DMS153 (cell line): ENCODE measurements around the gene LMX1A.

ENCODE experiments used
- DNase-seq: peaks from one replicate; lab custom pipeline; 2025; lab: John Stamatoyannopoulos, UW

Gene LMX1A

DNA sequence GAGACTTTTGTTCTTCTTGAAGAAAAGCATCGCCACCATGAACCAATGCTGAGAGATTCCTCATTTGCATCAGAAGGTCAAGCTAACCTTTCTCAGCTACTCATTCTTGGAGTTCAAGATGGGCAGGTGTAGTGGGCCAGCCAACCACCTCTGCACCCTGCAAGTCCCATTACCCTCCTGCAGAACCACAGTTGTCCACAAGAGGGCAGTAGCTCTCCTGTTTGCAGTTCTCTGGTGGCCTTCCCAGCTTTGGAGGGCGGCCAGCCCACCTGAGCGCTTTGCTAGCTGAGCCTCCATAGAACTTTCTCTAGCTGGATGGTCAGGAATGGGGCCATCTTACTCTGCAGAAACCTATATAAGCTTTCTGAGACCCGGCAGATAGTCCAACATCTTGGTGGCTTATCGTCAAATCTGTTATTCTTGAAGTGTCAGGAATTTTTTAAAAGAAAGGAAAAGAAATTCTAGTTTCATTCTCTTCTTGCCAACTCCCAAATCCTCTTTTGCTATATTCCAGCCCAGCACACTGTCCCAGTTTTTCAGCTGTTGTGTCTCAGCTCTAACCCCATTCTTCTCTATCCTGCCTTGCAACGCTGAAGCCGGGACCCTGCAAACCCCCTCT, 11.0 kb upstream of the LMX1A start:
- peak; percentile 40 for DNase-seq

- no peak for DNase-seq
Observed at GRCh38 chr1:165365341-165365740, 8.8 kb upstream of the LMX1A start.

- DNase-seq, result peak; percentile 60
Observed at GRCh38 chr1:165364568-165365133, 8.1 kb upstream of the LMX1A start.

GRCh38 chr1:165356876-165357275, 361 bp upstream of the LMX1A start:
- DNase-seq, result no peak

- DNase-seq, result no peak
Observed at GRCh38 chr1:165355139-165355976, 1.2 kb downstream of the LMX1A start.

DNA sequence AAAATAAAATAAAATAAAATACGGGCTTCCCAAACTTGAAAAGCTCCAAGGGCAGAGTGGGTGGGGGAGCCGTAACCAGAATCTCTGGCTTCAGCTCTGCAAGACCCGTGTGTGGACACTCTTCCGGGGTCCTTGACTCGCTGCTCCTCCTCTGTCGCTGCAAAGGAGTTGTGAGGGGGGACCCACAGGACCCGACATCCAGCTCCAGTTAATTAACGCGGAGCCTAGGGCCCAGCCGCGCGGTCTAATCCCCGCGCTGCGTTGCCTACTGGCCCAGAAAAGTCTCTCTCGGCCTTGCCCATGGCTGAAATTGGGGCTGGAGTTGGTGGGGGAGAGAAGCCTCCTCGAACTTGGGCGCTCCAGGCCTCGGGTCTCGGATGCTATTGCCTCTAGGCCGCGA, 1.8 kb downstream of the LMX1A start:
- DNase-seq, result no peak

DNA sequence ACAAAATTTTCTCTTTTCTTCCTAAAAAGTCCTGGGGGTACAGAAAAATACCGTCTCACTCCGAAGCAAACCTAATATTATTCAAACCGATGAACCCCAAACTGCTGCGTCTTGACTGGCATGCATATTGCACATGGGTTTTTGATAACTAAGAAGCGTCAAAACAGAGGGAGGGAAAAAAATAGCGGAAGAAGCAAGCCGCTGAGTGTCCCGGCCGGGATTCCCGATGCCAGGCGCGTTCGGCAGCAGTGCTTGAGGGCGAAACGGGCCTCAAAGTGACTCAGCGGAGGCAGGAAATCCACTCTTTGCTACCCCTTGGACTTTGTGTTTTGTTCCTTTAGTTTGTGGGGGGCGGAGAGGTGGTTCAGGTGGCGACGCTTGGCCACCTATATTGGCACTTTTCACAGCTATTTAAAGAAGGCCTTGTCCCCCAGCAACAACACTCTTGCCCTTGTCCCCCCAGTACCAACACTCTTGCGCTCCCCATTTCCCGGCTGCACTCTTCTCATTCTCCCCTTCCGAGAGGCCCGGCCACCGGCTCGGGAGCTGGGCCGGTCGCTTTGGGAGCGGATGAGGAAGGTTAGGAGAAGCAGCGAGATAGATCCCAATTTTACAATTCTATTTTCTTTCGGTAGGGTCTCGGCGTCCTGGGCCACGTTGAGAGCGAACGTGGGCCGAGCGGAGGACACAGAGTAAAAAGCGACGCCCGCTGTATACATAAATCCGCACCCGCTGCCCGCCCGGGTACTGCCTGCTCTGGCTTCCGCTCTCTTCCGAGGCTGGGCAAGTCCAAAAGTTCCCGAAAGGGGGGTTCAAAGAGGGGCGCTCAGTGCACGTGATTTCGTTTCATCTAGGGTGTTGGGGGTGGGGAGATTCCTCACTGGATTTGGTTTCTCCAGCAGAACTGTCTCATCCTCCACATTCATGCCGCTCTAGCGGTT, 2.5 kb downstream of the LMX1A start:
- no peak for DNase-seq

DNA sequence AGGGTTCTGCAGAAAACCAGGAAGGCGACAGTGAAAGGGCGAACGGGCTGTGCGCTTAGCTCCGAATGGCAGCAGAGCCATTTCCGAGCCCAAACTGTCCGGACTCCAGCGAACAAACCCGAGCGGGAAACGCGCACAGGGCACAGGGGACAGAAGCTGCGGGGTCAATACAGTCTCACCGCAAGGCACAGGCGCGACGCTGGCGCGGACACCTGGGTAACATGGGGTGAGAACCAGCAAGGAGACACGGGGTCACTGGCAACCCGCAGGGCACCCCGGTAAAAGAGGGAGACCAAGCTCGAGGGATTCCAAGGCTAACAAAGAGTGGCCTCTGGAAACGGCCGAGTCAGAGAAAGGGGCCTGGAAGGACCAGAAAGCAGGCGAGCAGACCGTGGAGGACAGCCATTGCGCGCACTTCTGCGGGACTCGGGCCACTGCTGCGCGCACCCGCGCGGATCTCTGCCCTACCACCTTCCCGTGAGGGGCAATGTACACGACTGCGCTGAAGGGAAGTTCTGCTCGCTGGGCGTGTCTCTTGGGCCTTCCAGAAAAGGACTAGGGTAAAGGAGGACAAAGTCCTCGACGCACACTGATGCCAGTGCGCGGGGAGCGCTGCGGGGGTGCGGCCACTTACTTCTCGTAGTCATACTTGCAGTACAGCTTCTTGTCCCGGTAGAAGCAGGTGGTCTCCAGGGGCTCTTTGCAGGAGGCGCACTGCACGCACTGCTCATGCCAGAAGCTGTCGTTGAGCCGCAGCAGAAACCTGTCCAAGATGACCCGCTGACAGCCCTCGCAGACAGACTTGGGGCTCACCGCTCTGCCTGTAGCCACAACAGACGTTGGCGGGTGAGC, 3.8 kb downstream of the LMX1A start:
- DNase-seq, result no peak

DNA sequence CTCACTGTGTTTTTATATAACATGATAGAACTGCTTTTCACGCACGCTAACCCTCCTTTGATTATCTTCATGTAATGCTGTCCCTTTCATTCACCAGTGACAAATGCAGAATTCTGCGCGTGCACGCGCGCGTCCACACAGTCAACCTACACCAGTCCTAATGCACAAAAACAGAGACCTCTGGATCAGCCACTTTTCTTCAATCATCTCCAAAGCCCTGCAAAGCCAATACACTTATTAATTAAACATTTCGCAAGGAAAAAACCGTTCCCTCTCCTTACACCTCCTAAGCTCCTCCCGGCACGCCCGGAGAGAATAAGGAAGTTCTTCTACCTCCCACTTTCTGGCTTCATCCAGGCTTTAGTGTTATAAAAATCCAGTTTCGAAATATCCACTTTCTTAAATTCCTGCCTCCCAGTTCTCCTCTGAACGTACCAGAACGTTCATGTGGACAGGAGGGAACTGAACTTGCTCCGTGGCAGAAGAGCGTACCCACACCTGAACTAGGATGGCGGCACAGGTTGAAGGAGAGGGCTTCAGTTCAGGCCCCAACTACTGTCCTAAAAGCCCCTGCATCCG, 4.6 kb downstream of the LMX1A start:
- DNase-seq, result no peak

GRCh38 chr1:165350840-165351239, 5.7 kb downstream of the LMX1A start:
- DNase-seq, result no peak

- DNase-seq, result no peak
Observed at GRCh38 chr1:165345502-165345901, 11.0 kb downstream of the LMX1A start.

DNA sequence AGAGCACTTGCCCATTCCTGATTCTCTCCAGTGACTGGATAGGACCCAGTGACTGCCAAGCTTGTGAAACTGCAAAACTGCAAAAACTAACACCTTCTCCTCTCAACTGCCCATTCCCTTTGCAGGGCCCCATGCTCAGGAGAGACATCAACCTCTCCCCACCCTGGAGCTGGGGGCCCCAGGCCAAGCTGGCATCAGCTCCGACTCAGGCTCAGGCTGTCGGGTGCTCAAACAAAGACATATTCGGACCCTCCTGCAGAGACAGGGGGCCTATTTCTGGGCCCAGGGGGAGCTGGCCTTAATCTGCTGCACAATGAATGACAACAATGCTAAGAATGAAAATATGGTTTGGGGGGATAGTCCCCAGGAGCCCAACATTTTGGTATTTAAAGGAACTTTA, 11.8 kb downstream of the LMX1A start:
- DNase-seq, result no peak

DNA sequence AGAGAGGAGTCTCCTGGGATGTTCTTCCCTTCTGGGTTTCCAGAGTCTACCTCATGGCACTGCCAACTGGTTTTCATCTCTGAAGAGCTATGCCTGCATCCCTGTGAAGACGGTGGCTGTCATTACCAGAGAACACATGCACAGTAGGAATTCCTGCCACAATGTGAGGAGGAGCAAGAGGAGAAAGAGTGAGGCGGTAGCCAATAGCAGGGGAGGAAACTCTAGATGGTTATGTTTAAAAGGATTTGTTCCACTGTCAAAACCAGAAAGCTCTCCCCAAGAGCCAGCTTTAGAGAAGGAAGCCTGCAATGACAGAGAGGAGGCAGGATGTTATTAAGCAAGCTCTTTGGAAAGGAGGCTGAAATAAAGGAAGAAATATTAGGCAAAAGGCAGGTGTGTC, 12.3 kb downstream of the LMX1A start:
- DNase-seq, result no peak

DNA sequence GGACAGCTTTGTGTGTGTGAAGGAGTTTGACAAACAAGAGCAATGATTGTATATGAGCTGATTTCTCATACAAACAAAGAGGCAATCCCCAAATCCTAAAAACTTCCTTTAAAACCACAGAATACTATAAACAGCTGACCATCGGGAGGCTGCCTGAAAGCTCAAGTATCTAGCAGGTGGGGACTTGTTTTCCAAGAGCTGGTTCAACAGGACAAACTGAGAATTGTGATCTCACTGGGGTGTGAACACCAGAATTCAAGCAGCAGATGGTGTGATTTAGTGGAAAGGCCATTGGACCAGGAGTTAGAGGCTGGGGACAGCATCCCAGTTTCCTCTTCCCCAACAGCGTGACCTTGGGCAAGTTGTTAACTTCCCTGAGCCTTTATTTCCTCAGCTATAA, 13.9 kb downstream of the LMX1A start:
- peak; percentile 35 for DNase-seq

DNA sequence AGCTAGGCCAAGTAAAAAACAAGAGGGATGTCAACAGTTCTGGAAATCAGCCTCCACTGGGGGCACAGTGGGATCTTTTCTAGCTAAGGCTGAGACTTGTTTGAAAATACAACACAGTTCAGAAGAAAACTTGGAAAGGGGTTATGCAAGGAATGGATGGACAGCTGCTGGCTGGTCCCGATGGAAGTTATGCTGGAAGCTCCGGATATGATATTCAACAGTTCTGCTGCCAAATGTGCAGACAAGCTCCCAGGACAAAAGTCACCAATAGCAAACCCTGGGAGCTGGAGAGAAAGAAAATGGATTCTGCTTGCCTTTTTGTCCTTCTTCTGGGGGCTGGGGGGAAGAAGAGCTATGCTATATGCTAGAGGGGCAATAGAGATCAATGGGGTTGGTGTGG, 14.3 kb downstream of the LMX1A start:
- DNase-seq, result no peak

DNA sequence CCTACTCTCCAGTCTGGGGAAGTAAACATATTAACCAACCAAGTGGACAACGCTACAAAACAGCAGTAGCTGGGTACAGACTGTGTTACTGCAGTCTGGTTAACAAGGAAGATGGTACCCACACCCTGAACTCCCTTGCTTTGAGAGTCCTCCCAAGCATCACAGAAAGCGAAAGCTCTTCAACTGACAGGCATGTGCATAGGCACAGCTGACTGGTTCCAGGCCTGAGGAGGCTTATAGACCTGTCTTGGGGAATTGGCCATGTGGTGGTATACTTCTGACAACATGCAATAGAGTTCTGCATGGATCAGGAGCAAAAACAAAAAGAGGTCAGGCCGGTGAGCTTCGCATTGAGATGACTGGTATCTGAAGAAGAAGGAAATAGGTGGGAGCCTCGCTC, 17.4 kb downstream of the LMX1A start:
- DNase-seq, result no peak

DNA sequence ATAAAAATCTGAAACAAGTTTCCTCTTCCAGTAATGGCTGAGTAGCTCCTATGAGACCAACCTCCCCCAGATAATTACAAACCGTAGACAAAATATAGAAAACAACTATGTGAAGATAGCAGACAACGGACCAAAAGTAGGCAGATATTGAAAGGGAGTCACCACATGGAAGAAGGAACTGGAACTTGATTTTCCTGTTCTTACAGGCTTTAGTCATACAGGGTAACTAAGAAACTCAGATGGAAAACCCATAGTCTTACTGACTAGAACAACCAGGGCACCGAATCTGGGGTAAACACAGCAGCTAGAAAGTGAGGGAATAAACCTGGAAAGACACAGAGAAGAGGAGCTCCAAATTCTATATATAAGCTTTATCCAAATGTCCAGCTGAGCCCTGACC, 26.0 kb downstream of the LMX1A start:
- no peak for DNase-seq

- DNase-seq, result no peak
Observed at GRCh38 chr1:165329104-165329503, 27.4 kb downstream of the LMX1A start.

DNA sequence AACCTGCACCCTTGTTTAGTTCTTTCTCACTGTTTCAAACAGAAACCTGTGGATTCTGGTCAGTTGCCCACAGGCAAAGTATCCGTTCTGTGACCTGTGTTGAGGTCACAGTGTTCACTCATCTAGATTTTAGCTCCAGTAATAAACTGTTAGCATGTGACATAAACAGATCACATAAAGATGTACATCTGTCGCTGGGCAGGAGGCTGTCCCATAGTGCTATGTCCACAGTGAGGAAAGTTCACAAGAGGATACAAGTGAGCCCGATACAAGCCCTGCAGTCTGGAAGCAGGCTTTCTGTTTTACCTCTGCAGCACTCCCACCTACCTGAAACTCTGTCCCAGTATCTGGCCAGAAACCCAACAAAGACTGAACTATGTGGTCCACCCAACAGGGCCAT, 28.4 kb downstream of the LMX1A start:
- DNase-seq, result no peak

GRCh38 chr1:165327538-165327937, 29.0 kb downstream of the LMX1A start:
- DNase-seq, result no peak
